ENCODE results near the gene MMP24OS. TPM values are rescaled to one million over a fixed set of nuclear protein-coding genes. Genes with fewer than 3 reads are reported as not detected.

MMP24OS gene
- total RNA-seq, 4 donors from 2014 or later: 8.8 to 67.8 (median 18.1) TPM

DNA sequence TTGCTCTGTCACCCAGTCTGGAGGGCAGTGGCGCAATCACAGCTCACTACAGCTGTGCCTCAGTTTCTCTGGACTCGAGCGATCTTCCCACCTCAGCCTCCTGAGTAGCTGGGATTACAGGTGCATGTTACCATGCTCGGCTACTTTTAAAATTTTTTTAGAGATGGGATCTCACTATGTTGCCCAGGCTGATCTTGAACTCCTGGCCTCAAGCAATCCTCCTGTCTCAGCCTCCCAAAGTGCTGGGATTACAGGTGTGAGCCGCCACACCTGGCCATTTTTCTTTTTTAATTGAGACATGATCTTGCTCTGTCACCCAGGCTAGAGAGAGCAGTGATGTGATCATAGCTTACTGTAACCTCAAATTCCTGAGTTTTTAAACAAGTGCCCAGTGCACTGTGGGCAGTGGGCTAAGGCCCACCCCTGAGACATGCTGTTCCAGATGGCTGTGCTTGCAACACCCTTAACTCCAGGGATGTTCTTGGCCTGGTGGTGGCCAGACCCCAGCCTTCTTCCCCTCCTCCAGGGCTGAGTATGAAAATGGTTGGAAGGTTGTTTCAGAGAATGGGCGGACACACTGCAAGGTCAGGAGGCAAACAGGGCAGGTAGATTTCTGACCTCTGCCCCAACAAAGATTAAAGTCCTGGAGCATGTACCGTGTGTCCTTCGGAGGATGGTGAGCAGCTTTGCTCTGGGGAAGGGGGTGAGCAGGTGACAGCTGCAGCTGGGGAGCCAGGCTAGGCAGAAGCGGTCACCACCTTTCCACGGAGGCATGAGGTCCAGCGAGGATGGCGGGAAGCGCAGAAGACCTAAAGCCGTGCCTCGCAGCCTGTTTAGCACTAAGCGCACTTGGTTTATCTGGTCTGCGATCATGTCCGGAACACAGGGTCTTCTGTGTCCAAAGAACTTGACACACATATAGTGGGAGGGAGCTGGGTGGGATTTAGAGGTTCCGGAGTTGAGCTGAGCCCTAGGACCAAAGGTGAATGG lies 15.7 kb upstream of the MMP24OS start:
- Histone ChIP-seq H3K27me3 (no peaks in the 10 kb centered on the region), H3K4me3 (no peak overlapping the region), H3K27ac (no peak overlapping the region), H3K4me1 (no peaks in the 10 kb centered on the region), H3K9me3 (no peaks in the 10 kb centered on the region), H3K36me3 (no peaks in the 10 kb centered on the region)
- intact Hi-C loops (cut with DNase I; ENCODE audit: low total_unique reads): no loop called here
- TF ChIP-seq, protein P1, sequence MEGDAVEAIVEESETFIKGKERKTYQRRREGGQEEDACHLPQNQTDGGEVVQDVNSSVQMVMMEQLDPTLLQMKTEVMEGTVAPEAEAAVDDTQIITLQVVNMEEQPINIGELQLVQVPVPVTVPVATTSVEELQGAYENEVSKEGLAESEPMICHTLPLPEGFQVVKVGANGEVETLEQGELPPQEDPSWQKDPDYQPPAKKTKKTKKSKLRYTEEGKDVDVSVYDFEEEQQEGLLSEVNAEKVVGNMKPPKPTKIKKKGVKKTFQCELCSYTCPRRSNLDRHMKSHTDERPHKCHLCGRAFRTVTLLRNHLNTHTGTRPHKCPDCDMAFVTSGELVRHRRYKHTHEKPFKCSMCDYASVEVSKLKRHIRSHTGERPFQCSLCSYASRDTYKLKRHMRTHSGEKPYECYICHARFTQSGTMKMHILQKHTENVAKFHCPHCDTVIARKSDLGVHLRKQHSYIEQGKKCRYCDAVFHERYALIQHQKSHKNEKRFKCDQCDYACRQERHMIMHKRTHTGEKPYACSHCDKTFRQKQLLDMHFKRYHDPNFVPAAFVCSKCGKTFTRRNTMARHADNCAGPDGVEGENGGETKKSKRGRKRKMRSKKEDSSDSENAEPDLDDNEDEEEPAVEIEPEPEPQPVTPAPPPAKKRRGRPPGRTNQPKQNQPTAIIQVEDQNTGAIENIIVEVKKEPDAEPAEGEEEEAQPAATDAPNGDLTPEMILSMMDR (IDR thresholded peaks at IDR 0.05): no peak
- no peak for TF ChIP-seq POLR2A (IDR thresholded peaks at IDR 0.05)
- DNase-seq: no peak

DNA sequence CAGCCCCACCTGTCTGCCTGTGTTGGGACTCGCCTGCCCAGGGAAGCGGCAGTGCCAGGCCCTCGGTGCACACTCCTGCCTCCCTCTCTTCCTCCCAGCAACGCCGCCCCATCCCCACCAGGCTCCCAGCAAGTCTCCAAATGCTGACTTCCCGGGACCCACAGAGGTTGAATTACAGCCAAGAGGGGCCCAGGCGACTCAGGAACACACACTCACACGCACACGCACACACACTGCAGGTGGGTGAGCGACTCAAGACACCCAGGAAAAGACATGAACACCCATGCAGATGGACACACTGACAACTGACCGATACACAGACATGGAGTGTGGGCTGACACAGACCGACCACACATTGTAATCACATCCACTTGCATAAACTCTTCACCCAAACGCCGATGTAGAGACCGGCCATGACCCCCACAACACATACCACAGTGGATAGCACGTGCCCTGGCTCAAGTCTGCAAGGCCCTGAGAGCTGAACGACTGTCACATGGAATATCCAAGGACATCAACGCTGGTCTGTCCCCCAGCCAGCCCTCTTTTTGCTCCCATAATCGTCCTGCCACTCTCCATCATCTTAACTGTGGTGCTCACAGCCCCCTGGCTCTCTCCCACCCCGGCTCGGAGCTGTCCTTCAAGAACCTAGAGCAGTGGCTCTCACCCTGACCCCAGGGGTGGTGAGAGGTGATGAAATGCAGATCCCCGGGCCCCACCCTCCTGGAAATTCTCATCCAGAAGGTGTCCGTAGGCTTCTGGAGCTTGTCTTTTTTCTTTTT lies 14.8 kb upstream of the MMP24OS start:
- TF ChIP-seq, protein P1 (IDR thresholded peaks at IDR 0.05): no peak
- TF ChIP-seq POLR2A (IDR thresholded peaks at IDR 0.05): no peak
- Histone ChIP-seq H3K36me3 (no peaks in the 10 kb centered on the region), H3K9me3 (no peaks in the 10 kb centered on the region), H3K27ac (no peak overlapping the region), H3K4me3 (no peak overlapping the region), H3K27me3 (no peaks in the 10 kb centered on the region), H3K4me1 (no peaks in the 10 kb centered on the region)
- intact Hi-C loops (cut with DNase I; ENCODE audit: low total_unique reads): no loop called here
- no peak for DNase-seq

DNA sequence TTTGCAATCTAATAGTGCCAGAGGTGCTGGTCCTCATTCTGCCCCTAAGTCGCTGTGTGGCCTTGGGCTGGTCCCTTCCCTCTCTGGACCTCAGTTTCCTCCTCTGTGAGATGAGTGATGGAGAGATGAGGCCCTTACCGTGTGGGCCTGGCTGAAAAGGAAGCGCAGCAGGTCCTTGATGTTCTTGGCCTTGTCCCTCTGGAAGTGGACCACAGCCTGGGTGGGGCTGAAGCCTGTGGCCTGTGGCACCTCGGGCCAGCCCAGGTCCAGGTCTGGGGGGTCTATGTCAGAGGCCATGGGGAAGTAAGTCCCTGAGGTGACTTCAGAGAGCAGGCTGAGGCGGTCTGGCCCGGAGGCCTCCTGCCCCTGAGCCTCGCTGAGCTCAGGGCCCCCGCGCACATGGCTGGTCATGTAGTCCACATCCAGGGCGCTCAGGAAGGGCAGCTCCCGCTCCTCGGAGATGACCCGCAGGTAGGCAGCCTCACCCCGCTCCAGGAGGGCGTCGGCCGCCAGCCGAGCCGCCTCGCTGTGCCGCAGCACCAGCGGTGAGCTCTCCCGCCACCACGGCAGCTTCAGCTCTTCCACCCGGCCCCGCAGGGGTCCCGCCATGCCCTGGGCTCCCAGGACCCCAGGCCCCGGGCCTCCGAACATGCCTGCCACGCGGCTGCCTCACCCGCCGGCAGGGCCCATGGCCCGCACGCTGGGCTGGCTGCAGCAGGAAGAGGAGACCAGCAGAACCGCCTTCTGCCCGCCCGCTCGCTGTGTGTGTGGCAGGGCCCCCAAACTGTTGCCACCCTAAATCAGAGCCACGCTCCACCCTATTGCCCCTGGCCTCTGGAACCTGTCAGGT lies 14.0 kb upstream of the MMP24OS start, which contains the start of gene FAM83C:
Gene FAM83C (minus strand): TSS at position 772 of the 850 bp plus-strand sequence. CDS start 121 bp downstream, at position 651.
- Histone ChIP-seq H3K4me3 (no peak within 1 kb of the TSS), H3K27me3 (no peaks in the 10 kb centered on the region), H3K4me1 (no peaks in the 10 kb centered on the region), H3K36me3 (no peaks in the 10 kb centered on the region), H3K9me3 (no peaks in the 10 kb centered on the region), H3K27ac (no peak within 1 kb of the TSS)
- no peak for TF ChIP-seq POLR2A (IDR thresholded peaks at IDR 0.05)
- TF ChIP-seq, protein P1 (IDR thresholded peaks at IDR 0.05): no peak
- no peak for DNase-seq
- intact Hi-C loops (cut with DNase I; ENCODE audit: low total_unique reads): no loop called here

DNA sequence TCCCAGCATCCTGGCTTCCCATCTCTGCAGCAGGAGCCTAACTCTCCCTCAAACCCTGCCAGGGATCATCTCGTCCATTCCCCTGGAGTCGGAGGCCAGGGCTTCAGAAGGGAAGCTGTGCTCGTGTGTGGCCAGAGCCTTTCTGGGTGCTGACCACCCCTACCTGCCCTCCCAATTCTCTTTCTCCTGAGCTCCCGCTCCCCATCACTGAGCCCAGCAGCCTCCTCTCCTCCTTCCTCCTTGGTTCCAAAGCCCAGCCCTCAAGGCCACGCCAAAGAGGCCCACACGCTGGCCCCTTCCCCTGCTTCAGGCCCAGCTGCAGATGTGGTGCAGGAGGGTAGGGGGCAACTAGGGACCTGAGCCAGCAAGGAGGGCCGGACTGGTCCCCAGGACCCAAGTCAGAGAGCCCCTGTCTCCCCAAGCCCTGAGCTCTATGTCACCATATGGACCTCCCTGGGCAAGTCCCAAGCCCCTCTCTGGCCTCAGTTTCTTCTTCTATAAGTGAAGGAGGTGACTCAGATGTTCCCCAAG lies 13.0 kb upstream of the MMP24OS start:
- H3K9me3 ChIP-seq: no peaks in the 10 kb centered on the region
- TF ChIP-seq, protein P1 (IDR thresholded peaks at IDR 0.05): no peak
- TF ChIP-seq POLR2A (IDR thresholded peaks at IDR 0.05): no peak
- H3K4me3 ChIP-seq: no peak overlapping the region
- H3K4me1 ChIP-seq: no peaks in the 10 kb centered on the region
- no peaks in the 10 kb centered on the region for H3K27me3 ChIP-seq
- H3K27ac ChIP-seq: no peak overlapping the region
- intact Hi-C loops (cut with DNase I; ENCODE audit: low total_unique reads): no loop called here
- H3K36me3 ChIP-seq: no peaks in the 10 kb centered on the region
- DNase-seq: no peak
